OCI-LY1 (cell line): Measurements from ENCODE around the gene ZBTB20.

Experiments
- H2AFZ ChIP-seq: fragments of 200-600 bp; sonication (generic), shearing (Covaris generic); 2 replicates; pipeline ENCODE4 v1.6.0; 2014; ENCODE audit warnings: antibody characterized with exemption, mild to moderate bottlenecking, low read length
- H3F3A ChIP-seq: fragments of 200-600 bp; sonication (generic), shearing (Covaris generic); 2 replicates; pipeline ENCODE4 v1.6.0; 2014; ENCODE audit warnings: mild to moderate bottlenecking, antibody characterized with exemption, low read length, moderate library complexity; ENCODE audit not compliant: insufficient read depth
- H3K27ac ChIP-seq: fragments of 200-600 bp; sonication (generic); 2 replicates; pipeline ENCODE4 v1.5.1; 2014; ENCODE audit warnings: low read length, mixed run types, mild to moderate bottlenecking, low read depth; ENCODE audit not compliant: poor library complexity, severe bottlenecking
- H3K27me3 ChIP-seq: fragments of 200-600 bp; sonication (generic); 2 replicates; pipeline ENCODE4 v1.6.0; 2014; ENCODE audit warnings: antibody characterized with exemption, mild to moderate bottlenecking, low read length, moderate library complexity; ENCODE audit not compliant: insufficient read depth
- H3K36me3 ChIP-seq: fragments of 200-600 bp; sonication (generic); 2 replicates; pipeline ENCODE4 v1.6.1; 2014; ENCODE audit warnings: mild to moderate bottlenecking, antibody characterized with exemption, low read length, moderate library complexity, mixed read lengths; ENCODE audit not compliant: insufficient read depth
- H3K4me1 ChIP-seq: fragments of 200-600 bp; sonication (generic); 2 replicates; pipeline ENCODE4 v1.5.1; 2014; ENCODE audit warnings: mild to moderate bottlenecking, low read length, moderate library complexity; ENCODE audit not compliant: insufficient read depth, severe bottlenecking
- H3K4me2 ChIP-seq: fragments of 200-600 bp; sonication (generic), shearing (Covaris generic); 2 replicates; pipeline ENCODE4 v1.6.1; 2014; ENCODE audit warnings: low read length
- H3K4me3 ChIP-seq: fragments of 200-600 bp; sonication (generic); 2 replicates; pipeline ENCODE4 v1.5.1; 2014; ENCODE audit warnings: low read length, low read depth, mild to moderate bottlenecking, mixed read lengths; ENCODE audit not compliant: poor library complexity, severe bottlenecking
- H3K79me2 ChIP-seq: fragments of 200-600 bp; shearing (Covaris generic); 2 replicates; pipeline ENCODE4 v1.6.1; 2016; ENCODE audit warnings: mixed run types, low read length, mixed read lengths; ENCODE audit not compliant: insufficient read depth
- H3K9ac ChIP-seq: fragments of 200-600 bp; sonication (generic), shearing (Covaris generic); 2 replicates; pipeline ENCODE4 v1.6.1; 2014; ENCODE audit warnings: mild to moderate bottlenecking, low read length, mixed read lengths
- H3K9me2 ChIP-seq: fragments of 200-600 bp; sonication (generic), shearing (Covaris generic); 2 replicates; pipeline ENCODE4 v1.6.1; 2014; ENCODE audit warnings: low read depth, mild to moderate bottlenecking, low read length, mixed read lengths
- H3K9me3 ChIP-seq: fragments of 200-600 bp; shearing (Covaris generic); 2 replicates; pipeline ENCODE4 v1.6.1; 2014; ENCODE audit warnings: low read length, mixed read lengths
- H4K20me1 ChIP-seq: fragments of 200-600 bp; sonication (generic), shearing (Covaris generic); 2 replicates; pipeline ENCODE4 v1.6.0; 2016; ENCODE audit warnings: mild to moderate bottlenecking, low read length; ENCODE audit not compliant: insufficient read depth
- CTCF ChIP-seq: fragments of 200-600 bp; sonication (generic), shearing (Covaris generic); IDR thresholded peaks from 2 replicates; pipeline ENCODE4 v1.5.1; 2017; ENCODE audit warnings: mild to moderate bottlenecking, antibody characterized with exemption, low read length, moderate library complexity, mixed read lengths
- EZH2 ChIP-seq: fragments of 200-600 bp; sonication (generic), shearing (Covaris generic); IDR thresholded peaks from 2 replicates; pipeline ENCODE4 v1.8.0; 2017; ENCODE audit warnings: borderline replicate concordance, mixed run types, mild to moderate bottlenecking, antibody characterized with exemption, low read length, moderate library complexity, mixed read lengths

The ZBTB20 gene

DNA sequence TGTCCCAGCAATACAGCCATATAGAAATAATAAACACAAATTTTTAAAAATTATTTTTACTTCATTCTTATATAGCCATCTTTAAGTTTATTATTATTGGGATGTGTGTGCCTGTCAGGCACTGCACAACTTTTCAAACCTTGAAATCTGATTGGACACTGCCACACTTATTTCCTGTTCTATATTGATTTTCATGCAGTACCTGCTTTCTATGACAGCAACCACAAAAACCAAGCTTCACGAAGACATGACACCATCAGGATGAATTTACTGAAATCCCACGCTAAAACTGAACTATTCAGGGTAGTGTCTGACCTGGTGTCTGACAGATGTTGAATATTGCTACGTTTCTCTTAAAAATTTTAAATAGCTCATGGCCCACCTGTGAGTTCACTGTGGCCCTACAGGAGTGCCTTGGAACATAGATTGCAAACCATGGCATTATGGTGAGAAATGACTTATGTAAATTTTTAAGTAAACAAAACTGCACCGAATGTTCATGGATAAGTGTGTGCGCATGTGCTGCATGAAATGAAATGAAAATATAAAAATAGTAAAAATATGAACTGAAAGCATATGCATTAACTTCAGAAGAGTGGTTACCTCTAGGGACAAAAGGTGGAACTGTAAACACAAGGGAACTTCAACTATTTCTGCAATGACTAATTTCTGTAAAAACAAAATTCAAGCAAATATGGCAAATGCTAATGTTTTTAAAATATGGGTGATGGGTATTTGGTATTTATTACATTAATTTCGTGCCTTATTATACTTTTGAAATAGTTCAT is 152.3 kb downstream of the ZBTB20 start:
- H4K20me1 ChIP-seq, result no peaks in the 10 kb centered on the region
- TF ChIP-seq CTCF (no peak), EZH2 (no peak)
- no peak overlapping the region for H2AFZ ChIP-seq
- no peaks in the 10 kb centered on the region for H3K4me1 ChIP-seq
- H3F3A ChIP-seq, result no peaks in the 10 kb centered on the region
- H3K9ac ChIP-seq, result no peak overlapping the region
- H3K4me3 ChIP-seq, result no peak overlapping the region
- H3K27ac ChIP-seq, result no peak overlapping the region
- no peaks in the 10 kb centered on the region for H3K79me2 ChIP-seq
- no peaks in the 10 kb centered on the region for H3K9me3 ChIP-seq
- H3K9me2 ChIP-seq, result no peaks in the 10 kb centered on the region
- no peaks in the 10 kb centered on the region for H3K36me3 ChIP-seq
- no peak overlapping the region for H3K4me2 ChIP-seq
- H3K27me3 ChIP-seq, result no peaks in the 10 kb centered on the region

DNA sequence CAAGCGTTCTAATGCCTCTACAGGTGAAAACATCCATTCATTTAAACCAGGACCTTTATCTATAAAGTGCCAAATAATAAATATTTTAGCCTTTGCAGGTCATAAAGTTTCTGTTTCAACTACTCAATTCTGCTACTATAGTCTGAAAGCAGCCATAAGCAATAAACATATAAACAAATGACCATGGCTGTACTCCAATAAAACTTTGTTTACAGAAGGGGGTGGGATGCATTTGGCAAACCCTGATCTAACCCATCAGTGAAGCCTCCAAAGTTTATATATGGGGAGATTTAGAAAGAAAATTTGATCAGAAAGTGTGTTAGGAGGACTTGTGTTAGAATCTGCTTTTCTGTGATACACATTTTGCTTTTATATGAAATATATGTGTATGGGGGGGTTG is 161.3 kb downstream of the ZBTB20 start:
- H3K9ac ChIP-seq, result no peak overlapping the region

DNA sequence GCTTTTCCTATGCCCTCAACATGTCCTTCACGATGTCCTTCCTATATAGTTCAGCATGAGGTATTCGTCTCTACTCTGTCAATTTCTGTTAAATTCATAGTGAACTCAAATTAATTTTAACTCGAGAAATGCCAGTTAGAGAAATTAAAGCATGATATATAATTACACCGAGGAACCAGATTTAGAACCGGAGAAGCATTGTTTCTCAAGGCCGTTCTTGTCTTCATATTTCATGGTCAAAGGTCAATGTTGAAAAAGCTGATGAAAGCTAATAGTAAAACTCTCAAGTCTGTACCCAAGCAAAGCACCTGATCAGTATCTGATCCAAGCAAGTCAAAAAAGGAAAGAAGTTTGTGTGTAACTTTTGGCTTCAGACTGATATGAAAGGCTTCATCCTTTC is 163.8 kb downstream of the ZBTB20 start:
- H3K9me2 ChIP-seq, result no peaks in the 10 kb centered on the region
- no peak overlapping the region for H3K4me3 ChIP-seq
- H3F3A ChIP-seq, result no peaks in the 10 kb centered on the region
- H3K36me3 ChIP-seq, result no peaks in the 10 kb centered on the region
- no peaks in the 10 kb centered on the region for H3K9me3 ChIP-seq
- TF ChIP-seq CTCF (no peak), EZH2 (no peak)
- H3K27ac ChIP-seq, result no peak overlapping the region
- H2AFZ ChIP-seq, result no peak overlapping the region
- H3K79me2 ChIP-seq, result no peaks in the 10 kb centered on the region
- H4K20me1 ChIP-seq, result no peaks in the 10 kb centered on the region
- H3K27me3 ChIP-seq, result no peaks in the 10 kb centered on the region
- no peak overlapping the region for H3K9ac ChIP-seq
- H3K4me2 ChIP-seq, result no peak overlapping the region
- no peaks in the 10 kb centered on the region for H3K4me1 ChIP-seq

More for the DNA sequence above, 161.3 kb downstream of the ZBTB20 start:
- no peak for TF ChIP-seq EZH2
- no peak for TF ChIP-seq CTCF
- no peaks in the 10 kb centered on the region for H3K9me2 ChIP-seq
- no peaks in the 10 kb centered on the region for H3K27me3 ChIP-seq
- H3K4me1 ChIP-seq, result no peaks in the 10 kb centered on the region
- H3K4me3 ChIP-seq, result no peak overlapping the region
- H4K20me1 ChIP-seq, result no peaks in the 10 kb centered on the region
- H3K27ac ChIP-seq, result no peak overlapping the region
- no peaks in the 10 kb centered on the region for H3K36me3 ChIP-seq
- no peak overlapping the region for H2AFZ ChIP-seq
- H3K4me2 ChIP-seq, result no peak overlapping the region
- H3K9me3 ChIP-seq, result no peaks in the 10 kb centered on the region
- H3F3A ChIP-seq, result no peaks in the 10 kb centered on the region
- no peaks in the 10 kb centered on the region for H3K79me2 ChIP-seq
